HG03354 (cell line): Measurements from ENCODE around the gene MMP23B.

Experiments
- ATAC-seq: cut with Tn5 transposase; IDR thresholded peaks from one replicate; pipeline ENCODE4 v1.9.1; 2021; ENCODE audit warnings: mild to moderate bottlenecking; ENCODE audit not compliant: unreplicated experiment, poor library complexity, severe bottlenecking

MMP23B gene

GRCh38 chr1:1683104-1683905 lies 51.3 kb downstream of the MMP23B start:
- ATAC-seq = no peak
